ENCODE results near the gene DDHD1. TPM values are rescaled to one million over a fixed set of nuclear protein-coding genes. Genes with fewer than 3 reads are reported as not detected.
A peak's percentile ranks its signal among the peaks of the same experiment; 100 is the strongest.

DDHD1 gene
- total RNA-seq, 4 donors from 2014 or later: 4.4 to 10.1 (median 6.8) TPM

GRCh38 chr14:53041067-53041466, 112.1 kb downstream of the DDHD1 start:
- TF ChIP-seq CTCF (IDR thresholded peaks at IDR 0.05 in 4 of 5, conservative IDR thresholded peaks at IDR 0.05 in 1 of 5) (no peak), POLR2A (IDR thresholded peaks at IDR 0.05) (no peak)
- in situ Hi-C loops (cut with MboI; ENCODE audit: low sequenced_read_pairs in 4 of 4) (no loop called here), intact Hi-C loops (cut with DNase I; ENCODE audit: low total_unique reads) (no loop called here)
- Histone ChIP-seq H3K9me3 (no peaks in the 10 kb centered on the region), H3K36me3 (peaks cover 0 to 9% of the 10 kb centered on the region in 2 donors), H3K4me3 (no peak overlapping the region), H3K27me3 (no peaks in the 10 kb centered on the region), H3K4me1 (peaks cover 0 to 4% of the 10 kb centered on the region in 2 donors), H3K27ac (peak overlapping the region in 2 of 4 donors; percentile 12 to 27)
- no peak for ATAC-seq
- no peak for DNase-seq

GRCh38 chr14:53038629-53039028, 114.5 kb downstream of the DDHD1 start:
- Histone ChIP-seq H3K36me3 (peaks cover 0 to 9% of the 10 kb centered on the region in 2 donors), H3K4me3 (no peak overlapping the region), H3K4me1 (peaks cover 0 to 4% of the 10 kb centered on the region in 2 donors), H3K9me3 (no peaks in the 10 kb centered on the region), H3K27ac (no peak overlapping the region), H3K27me3 (no peaks in the 10 kb centered on the region)
- DNase-seq: no peak
- no peak for TF ChIP-seq POLR2A (IDR thresholded peaks at IDR 0.05)
- no peak for TF ChIP-seq CTCF (IDR thresholded peaks at IDR 0.05 in 4 of 5, conservative IDR thresholded peaks at IDR 0.05 in 1 of 5)
- intact Hi-C loops (cut with DNase I; ENCODE audit: low total_unique reads) (no loop called here), in situ Hi-C loops (cut with MboI; ENCODE audit: low sequenced_read_pairs in 4 of 4) (no loop called here)
- no peak for ATAC-seq

GRCh38 chr14:53037016-53037415, 116.1 kb downstream of the DDHD1 start:
- H3K4me3 ChIP-seq: no peak overlapping the region
- H3K4me1 ChIP-seq: peaks cover 10 to 14% of the 10 kb centered on the region in 2 donors
- intact Hi-C loops (cut with DNase I; ENCODE audit: low total_unique reads): no loop called here
- H3K9me3 ChIP-seq: no peaks in the 10 kb centered on the region
- no peaks in the 10 kb centered on the region for H3K27me3 ChIP-seq
- no peak overlapping the region for H3K27ac ChIP-seq
- TF ChIP-seq CTCF (IDR thresholded peaks at IDR 0.05 in 4 of 5, conservative IDR thresholded peaks at IDR 0.05 in 1 of 5) (no peak), POLR2A (IDR thresholded peaks at IDR 0.05) (no peak)
- in situ Hi-C loops (cut with MboI; ENCODE audit: low sequenced_read_pairs in 4 of 4): no loop called here
- peaks cover 0 to 9% of the 10 kb centered on the region in 2 donors for H3K36me3 ChIP-seq
- no peak for ATAC-seq
- DNase-seq: no peak

GRCh38 chr14:53035336-53036210, 117.5 kb downstream of the DDHD1 start:
- intact Hi-C loops (cut with DNase I; ENCODE audit: low total_unique reads) (no loop called here), in situ Hi-C loops (cut with MboI; ENCODE audit: low sequenced_read_pairs in 4 of 4) (no loop called here)
- peaks cover 13 to 17% of the 10 kb centered on the region in 2 donors for H3K4me1 ChIP-seq
- H3K36me3 ChIP-seq: peaks cover 0 to 9% of the 10 kb centered on the region in 2 donors
- H3K9me3 ChIP-seq: no peaks in the 10 kb centered on the region
- ATAC-seq (no peak), DNase-seq (no peak)
- TF ChIP-seq POLR2A (IDR thresholded peaks at IDR 0.05): no peak
- TF ChIP-seq CTCF (IDR thresholded peaks at IDR 0.05 in 4 of 5, conservative IDR thresholded peaks at IDR 0.05 in 1 of 5): no peak
- H3K27me3 ChIP-seq: no peaks in the 10 kb centered on the region
- H3K4me3 ChIP-seq: no peak overlapping the region
- H3K27ac ChIP-seq: no peak overlapping the region
